Measurements from ENCODE around the gene MYADM.

MYADM gene

GRCh38 chr19:53892981-53893325, 25.3 kb downstream of the MYADM start:
- H3K9ac ChIP-seq (ENCODE audit: low read length): no peak overlapping the region
- H3K9me3 ChIP-seq (ENCODE audit: control insufficient read depth, insufficient read depth, low read depth, low read length): no peaks in the 10 kb centered on the region
- peaks cover 8% of the 10 kb centered on the region for H3K4me1 ChIP-seq (ENCODE audit: control insufficient read depth, insufficient read depth, low read length)
- no peaks in the 10 kb centered on the region for H3K27me3 ChIP-seq (ENCODE audit: control insufficient read depth, insufficient read depth, low read length)
- no peaks in the 10 kb centered on the region for H3K36me3 ChIP-seq (ENCODE audit: control insufficient read depth, insufficient read depth, low read length)
- H3K4me3 ChIP-seq (ENCODE audit: low read depth, low read length): no peak overlapping the region
- H3K27ac ChIP-seq (ENCODE audit: low read depth, low read length): no peak overlapping the region

- no peaks in the 10 kb centered on the region for H3K9me3 ChIP-seq (ENCODE audit: control insufficient read depth, insufficient read depth, low read depth, low read length)
- H3K36me3 ChIP-seq (ENCODE audit: control insufficient read depth, insufficient read depth, low read length): no peaks in the 10 kb centered on the region
- no peak overlapping the region for H3K9ac ChIP-seq (ENCODE audit: low read length)
- H3K4me3 ChIP-seq (ENCODE audit: low read depth, low read length): no peak overlapping the region
- no peaks in the 10 kb centered on the region for H3K27me3 ChIP-seq (ENCODE audit: control insufficient read depth, insufficient read depth, low read length)
- no peak overlapping the region for H3K27ac ChIP-seq (ENCODE audit: low read depth, low read length)
- H3K4me1 ChIP-seq (ENCODE audit: control insufficient read depth, insufficient read depth, low read length): peaks cover 8% of the 10 kb centered on the region; the same call in 1 of the 2 replicates
Measured at GRCh38 chr19:53894707-53895106, 27.0 kb downstream of the MYADM start.

- H3K4me1 ChIP-seq (ENCODE audit: control insufficient read depth, insufficient read depth, low read length): peaks cover 8% of the 10 kb centered on the region; the same call in 1 of the 2 replicates
- no peak overlapping the region for H3K27ac ChIP-seq (ENCODE audit: low read depth, low read length)
- no peaks in the 10 kb centered on the region for H3K27me3 ChIP-seq (ENCODE audit: control insufficient read depth, insufficient read depth, low read length)
- no peaks in the 10 kb centered on the region for H3K9me3 ChIP-seq (ENCODE audit: control insufficient read depth, insufficient read depth, low read depth, low read length)
- no peak overlapping the region for H3K9ac ChIP-seq (ENCODE audit: low read length)
- H3K4me3 ChIP-seq (ENCODE audit: low read depth, low read length): no peak overlapping the region
- H3K36me3 ChIP-seq (ENCODE audit: control insufficient read depth, insufficient read depth, low read length): peaks cover 7% of the 10 kb centered on the region; the same call in 1 of the 2 replicates
Measured at GRCh38 chr19:53896682-53897081, 29.0 kb downstream of the MYADM start.

GRCh38 chr19:53897459-53897858, 29.8 kb downstream of the MYADM start:
- Histone ChIP-seq H3K27me3 (ENCODE audit: control insufficient read depth, insufficient read depth, low read length) (no peaks in the 10 kb centered on the region), H3K27ac (ENCODE audit: low read depth, low read length) (no peak overlapping the region), H3K36me3 (ENCODE audit: control insufficient read depth, insufficient read depth, low read length) (peaks cover 7% of the 10 kb centered on the region; the same call in 1 of the 2 replicates), H3K4me1 (ENCODE audit: control insufficient read depth, insufficient read depth, low read length) (peaks cover 8% of the 10 kb centered on the region; the same call in 1 of the 2 replicates), H3K9ac (ENCODE audit: low read length) (no peak overlapping the region), H3K4me3 (ENCODE audit: low read depth, low read length) (no peak overlapping the region), H3K9me3 (ENCODE audit: control insufficient read depth, insufficient read depth, low read depth, low read length) (no peaks in the 10 kb centered on the region)

- H3K4me3 ChIP-seq (ENCODE audit: low read depth, low read length): peak overlapping the region; percentile 67
- H3K27me3 ChIP-seq (ENCODE audit: control insufficient read depth, insufficient read depth, low read length): no peaks in the 10 kb centered on the region
- no peak overlapping the region for H3K9ac ChIP-seq (ENCODE audit: low read length)
- no peak overlapping the region for H3K27ac ChIP-seq (ENCODE audit: low read depth, low read length)
- H3K4me1 ChIP-seq (ENCODE audit: control insufficient read depth, insufficient read depth, low read length): peaks cover 8% of the 10 kb centered on the region; the same call in 1 of the 2 replicates
- peaks cover 7% of the 10 kb centered on the region; the same call in 1 of the 2 replicates for H3K36me3 ChIP-seq (ENCODE audit: control insufficient read depth, insufficient read depth, low read length)
- no peaks in the 10 kb centered on the region for H3K9me3 ChIP-seq (ENCODE audit: control insufficient read depth, insufficient read depth, low read depth, low read length)
Measured at GRCh38 chr19:53898166-53898565, 30.5 kb downstream of the MYADM start.

GRCh38 chr19:53898636-53899341, 31.1 kb downstream of the MYADM start:
- Histone ChIP-seq H3K36me3 (ENCODE audit: control insufficient read depth, insufficient read depth, low read length) (peaks cover 7% of the 10 kb centered on the region; the same call in 1 of the 2 replicates), H3K9me3 (ENCODE audit: control insufficient read depth, insufficient read depth, low read depth, low read length) (no peaks in the 10 kb centered on the region), H3K4me1 (ENCODE audit: control insufficient read depth, insufficient read depth, low read length) (peaks cover 8% of the 10 kb centered on the region; the same call in 1 of the 2 replicates), H3K27me3 (ENCODE audit: control insufficient read depth, insufficient read depth, low read length) (no peaks in the 10 kb centered on the region), H3K9ac (ENCODE audit: low read length) (no peak overlapping the region), H3K4me3 (ENCODE audit: low read depth, low read length) (peak overlapping the region; percentile 67), H3K27ac (ENCODE audit: low read depth, low read length) (no peak overlapping the region)

GRCh38 chr19:53900191-53900860, 32.6 kb downstream of the MYADM start:
- no peak overlapping the region for H3K27ac ChIP-seq (ENCODE audit: low read depth, low read length)
- no peak overlapping the region for H3K9ac ChIP-seq (ENCODE audit: low read length)
- H3K36me3 ChIP-seq (ENCODE audit: control insufficient read depth, insufficient read depth, low read length): peaks cover 7% of the 10 kb centered on the region; the same call in 1 of the 2 replicates
- peaks cover 13% of the 10 kb centered on the region for H3K27me3 ChIP-seq (ENCODE audit: control insufficient read depth, insufficient read depth, low read length)
- no peak overlapping the region for H3K4me3 ChIP-seq (ENCODE audit: low read depth, low read length)
- H3K9me3 ChIP-seq (ENCODE audit: control insufficient read depth, insufficient read depth, low read depth, low read length): no peaks in the 10 kb centered on the region
- peaks cover 8% of the 10 kb centered on the region; the same call in 1 of the 2 replicates for H3K4me1 ChIP-seq (ENCODE audit: control insufficient read depth, insufficient read depth, low read length)

GRCh38 chr19:53903055-53903680, 35.5 kb downstream of the MYADM start:
- Histone ChIP-seq H3K36me3 (ENCODE audit: control insufficient read depth, insufficient read depth, low read length) (peaks cover 7% of the 10 kb centered on the region; the same call in 1 of the 2 replicates), H3K27me3 (ENCODE audit: control insufficient read depth, insufficient read depth, low read length) (peaks cover 38% of the 10 kb centered on the region), H3K4me1 (ENCODE audit: control insufficient read depth, insufficient read depth, low read length) (peaks cover 13% of the 10 kb centered on the region; the same call in 1 of the 2 replicates), H3K9me3 (ENCODE audit: control insufficient read depth, insufficient read depth, low read depth, low read length) (no peaks in the 10 kb centered on the region), H3K27ac (ENCODE audit: low read depth, low read length) (no peak overlapping the region), H3K9ac (ENCODE audit: low read length) (no peak overlapping the region), H3K4me3 (ENCODE audit: low read depth, low read length) (no peak overlapping the region)

- Histone ChIP-seq H3K9me3 (ENCODE audit: control insufficient read depth, insufficient read depth, low read depth, low read length) (no peaks in the 10 kb centered on the region), H3K9ac (ENCODE audit: low read length) (no peak overlapping the region), H3K36me3 (ENCODE audit: control insufficient read depth, insufficient read depth, low read length) (peaks cover 7% of the 10 kb centered on the region; the same call in 1 of the 2 replicates), H3K27ac (ENCODE audit: low read depth, low read length) (no peak overlapping the region), H3K4me1 (ENCODE audit: control insufficient read depth, insufficient read depth, low read length) (peaks cover 8% of the 10 kb centered on the region; the same call in 1 of the 2 replicates), H3K4me3 (ENCODE audit: low read depth, low read length) (no peak overlapping the region), H3K27me3 (ENCODE audit: control insufficient read depth, insufficient read depth, low read length) (peaks cover 50% of the 10 kb centered on the region)
Measured at GRCh38 chr19:53904909-53905308, 37.2 kb downstream of the MYADM start.

- Histone ChIP-seq H3K27ac (ENCODE audit: low read depth, low read length) (no peak overlapping the region), H3K36me3 (ENCODE audit: control insufficient read depth, insufficient read depth, low read length) (0 out of 2 replicates have a peak, but pooled peaks cover 2% of the 10 kb centered on the region), H3K9ac (ENCODE audit: low read length) (no peak overlapping the region), H3K27me3 (ENCODE audit: control insufficient read depth, insufficient read depth, low read length) (peaks cover 59% of the 10 kb centered on the region), H3K4me3 (ENCODE audit: low read depth, low read length) (peak overlapping the region; percentile 73; the same call in 1 of the 2 replicates), H3K9me3 (ENCODE audit: control insufficient read depth, insufficient read depth, low read depth, low read length) (no peaks in the 10 kb centered on the region), H3K4me1 (ENCODE audit: control insufficient read depth, insufficient read depth, low read length) (peaks cover 8% of the 10 kb centered on the region; the same call in 1 of the 2 replicates)
Measured at GRCh38 chr19:53905787-53906186, 38.1 kb downstream of the MYADM start.

All from HUES6 (cell line).